ENCODE results near the gene MAPK8IP2. TPM values are rescaled to one million over a fixed set of nuclear protein-coding genes. Genes with fewer than 3 reads are reported as not detected.

The MAPK8IP2 gene
- total and polyA plus RNA-seq, 2 of the 4 experiments (the other 2 are of a cell fraction), result under 0.01 to 0.14 TPM

GRCh38 chr22:50585238-50585637 lies 15.4 kb upstream of the MAPK8IP2 start:
- CTCF ChIA-PET, result interaction anchor here (0.6 kb wide), 1 partner anchor 45 kb away, joined by 4 read pairs; no protein-coding TSS in a partner anchor
- dilution Hi-C loops (cut with HindIII; ENCODE audit: low sequenced_read_pairs, unreplicated experiment), result no loop called here
- POLR2A ChIA-PET (ENCODE audit: unreplicated experiment), result no interaction called here

More at GRCh38 chr22:50585238-50585637, 15.4 kb upstream of the MAPK8IP2 start:
- Histone ChIP-seq H3K14ac (replicated peaks; ENCODE audit: low read depth, low read length) (no peak overlapping the region), H4K91ac (ENCODE audit: insufficient read depth, low read depth, low read length) (no peak overlapping the region), H3K4ac (ENCODE audit: low read depth, low read length) (no peak overlapping the region), H3K36me3 (ENCODE audit: control insufficient read depth, insufficient read depth, low read length) (peaks cover 4% of the 10 kb centered on the region; the same call in 1 of the 2 replicates), H2AK5ac (ENCODE audit: low read depth, low read length) (no peak overlapping the region), H3K4me3 (ENCODE audit: insufficient read depth, low read depth, low read length) (no peak overlapping the region), H3K4me1 (ENCODE audit: control insufficient read depth, insufficient read depth, low read length) (peaks cover 4% of the 10 kb centered on the region; the same call in 1 of the 2 replicates), H4K20me1 (ENCODE audit: insufficient read depth, low read length) (no peaks in the 10 kb centered on the region; the same call in 1 of the 2 replicates), H2BK120ac (ENCODE audit: low read depth, low read length) (no peak overlapping the region), H3K23ac (ENCODE audit: low read depth, low read length) (no peak overlapping the region), H2BK5ac (ENCODE audit: low read depth, low read length, poor library complexity, severe bottlenecking) (no peak overlapping the region), H3K27me3 (ENCODE audit: control insufficient read depth, insufficient read depth, low read length) (0 out of 2 replicates have a peak, but pooled peaks cover 2% of the 10 kb centered on the region), H3K56ac (ENCODE audit: extremely low read depth, insufficient read depth, low read length) (no peak overlapping the region), H3K18ac (ENCODE audit: low read depth, low read length) (no peak overlapping the region), H2BK15ac (ENCODE audit: low read depth, low read length) (no peak overlapping the region), H3K27ac (ENCODE audit: insufficient read depth, low read length) (no peak overlapping the region), H2AFZ (replicated peaks; ENCODE audit: low read length, poor library complexity) (no peak overlapping the region), H2AK9ac (replicated peaks; ENCODE audit: low read depth, low read length, poor library complexity) (no peak overlapping the region), H3K9me1 (ENCODE audit: insufficient read depth, low read length) (peaks cover 13% of the 10 kb centered on the region; the same call in 1 of the 2 replicates), H4K5ac (ENCODE audit: low read depth, low read length) (no peak overlapping the region), H3K9me3 (ENCODE audit: control insufficient read depth, insufficient read depth, low read length) (no peaks in the 10 kb centered on the region), H3K4me2 (ENCODE audit: low read depth, low read length) (no peak overlapping the region), H3K9ac (ENCODE audit: low read depth, low read length) (no peak overlapping the region), H4K8ac (ENCODE audit: low read depth in 2 of 2, low read length in 2 of 2) (no peak overlapping the region), H3K79me1 (ENCODE audit: low read depth in 1 of 2, low read length in 2 of 2) (peaks cover 18 to 29% of the 10 kb centered on the region in 2 experiments), H2BK20ac (ENCODE audit: low read depth, low read length) (no peak overlapping the region)
- in situ Hi-C loops (cut with MboI; ENCODE audit: low sequenced_read_pairs), result no loop called here
- intact Hi-C loops (cut with micrococcal nuclease), result no loop called here
- TF ChIP-seq BHLHE40 (IDR thresholded peaks at IDR 0.05; ENCODE audit: low read depth, low read length) (no peak), RFX5 (IDR thresholded peaks at IDR 0.05; ENCODE audit: low read depth, low read length) (no peak), NFE2L2 (IDR thresholded peaks at IDR 0.05; ENCODE audit: low read depth, low read length) (no peak), RCOR1 (IDR thresholded peaks at IDR 0.05; ENCODE audit: insufficient replicate concordance, low read length) (no peak), CEBPB (IDR thresholded peaks at IDR 0.05; ENCODE audit: low read depth, low read length) (no peak), USF2 (IDR thresholded peaks at IDR 0.05; ENCODE audit: low read depth, low read length) (no peak), SMC3 (IDR thresholded peaks at IDR 0.05; ENCODE audit: low read depth, low read length) (no peak), POLR2A (IDR thresholded peaks at IDR 0.05; ENCODE audit: low read depth, low read length) (no peak), MXI1 (IDR thresholded peaks at IDR 0.05; ENCODE audit: borderline replicate concordance, low read depth, low read length) (no peak), CTCF (conservative IDR thresholded peaks at IDR 0.05; ENCODE audit: low read depth, low read length) (no peak), MAFK (IDR thresholded peaks at IDR 0.05; ENCODE audit: low read depth, low read length) (no peak), RAD21 (IDR thresholded peaks at IDR 0.05; ENCODE audit: low read length) (no peak), FOS (IDR thresholded peaks at IDR 0.05; ENCODE audit: low read depth, low read length) (no peak), CHD1 (IDR thresholded peaks at IDR 0.05; ENCODE audit: low read depth, low read length) (no peak), MAZ (IDR thresholded peaks at IDR 0.05; ENCODE audit: borderline replicate concordance, low read depth, low read length) (no peak)
- TF ChIP-seq, protein P1, sequence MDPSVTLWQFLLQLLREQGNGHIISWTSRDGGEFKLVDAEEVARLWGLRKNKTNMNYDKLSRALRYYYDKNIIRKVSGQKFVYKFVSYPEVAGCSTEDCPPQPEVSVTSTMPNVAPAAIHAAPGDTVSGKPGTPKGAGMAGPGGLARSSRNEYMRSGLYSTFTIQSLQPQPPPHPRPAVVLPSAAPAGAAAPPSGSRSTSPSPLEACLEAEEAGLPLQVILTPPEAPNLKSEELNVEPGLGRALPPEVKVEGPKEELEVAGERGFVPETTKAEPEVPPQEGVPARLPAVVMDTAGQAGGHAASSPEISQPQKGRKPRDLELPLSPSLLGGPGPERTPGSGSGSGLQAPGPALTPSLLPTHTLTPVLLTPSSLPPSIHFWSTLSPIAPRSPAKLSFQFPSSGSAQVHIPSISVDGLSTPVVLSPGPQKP (IDR thresholded peaks at IDR 0.05; ENCODE audit: borderline replicate concordance, low read depth, low read length), result no peak
- no TSS peak for BruUV-seq (replicated peaks)
- no peak for DNase-seq
- WGBS, 2 experiments (ENCODE audit: extremely low coverage in 2 of 2, insufficient read length in 1 of 2), result no CpG with 5 or more reads among the region's 3 CpGs
- no peak for ATAC-seq (ENCODE audit: low read depth)
